Measurements from ENCODE around the gene KLF15. TPM values are rescaled to one million over a fixed set of nuclear protein-coding genes. Genes with fewer than 3 reads are reported as not detected.

KLF15 gene
- total and polyA plus RNA-seq, 2 of the 4 experiments (the other 2 are of a cell fraction): 0.18 to 0.24 TPM

- intact Hi-C loops (cut with micrococcal nuclease): no loop called here
- Histone ChIP-seq H3K27me3 (ENCODE audit: control insufficient read depth, insufficient read depth, low read length) (peaks cover 24% of the 10 kb centered on the region), H3K23ac (ENCODE audit: low read depth, low read length) (no peak overlapping the region), H3K14ac (replicated peaks; ENCODE audit: low read depth, low read length) (no peak overlapping the region), H3K9ac (ENCODE audit: low read depth, low read length) (no peak overlapping the region), H4K20me1 (ENCODE audit: insufficient read depth, low read length) (no peaks in the 10 kb centered on the region), H3K4ac (ENCODE audit: low read depth, low read length) (no peak overlapping the region), H4K8ac (ENCODE audit: low read depth in 2 of 2, low read length in 2 of 2) (no peak overlapping the region), H2BK5ac (ENCODE audit: low read depth, low read length, poor library complexity, severe bottlenecking) (no peak overlapping the region), H3K4me1 (ENCODE audit: control insufficient read depth, insufficient read depth, low read length) (no peaks in the 10 kb centered on the region), H2AK5ac (ENCODE audit: low read depth, low read length) (no peak overlapping the region), H3K9me3 (ENCODE audit: control insufficient read depth, insufficient read depth, low read length) (0 out of 2 replicates have a peak, but pooled peaks cover 4% of the 10 kb centered on the region), H2BK120ac (ENCODE audit: low read depth, low read length) (no peak overlapping the region), H2AK9ac (replicated peaks; ENCODE audit: low read depth, low read length, poor library complexity) (no peak overlapping the region), H3K79me1 (ENCODE audit: low read depth in 1 of 2, low read length in 2 of 2) (no peaks in the 10 kb centered on the region), H3K27ac (ENCODE audit: insufficient read depth, low read length) (no peak overlapping the region), H3K9me1 (ENCODE audit: insufficient read depth, low read length) (no peaks in the 10 kb centered on the region; the same call in 1 of the 2 replicates), H4K5ac (ENCODE audit: low read depth, low read length) (no peak overlapping the region), H2BK20ac (ENCODE audit: low read depth, low read length) (no peak overlapping the region), H3K36me3 (ENCODE audit: control insufficient read depth, insufficient read depth, low read length) (no peaks in the 10 kb centered on the region), H2AFZ (replicated peaks; ENCODE audit: low read length, poor library complexity) (no peak overlapping the region), H3K56ac (ENCODE audit: extremely low read depth, insufficient read depth, low read length) (no peak overlapping the region), H2BK15ac (ENCODE audit: low read depth, low read length) (no peak overlapping the region), H4K91ac (ENCODE audit: insufficient read depth, low read depth, low read length) (no peak overlapping the region), H3K18ac (ENCODE audit: low read depth, low read length) (no peak overlapping the region), H3K4me2 (ENCODE audit: low read depth, low read length) (no peak overlapping the region), H3K4me3 (ENCODE audit: insufficient read depth, low read depth, low read length) (no peak overlapping the region)
- no TSS peak for BruUV-seq (replicated peaks)
- DNase-seq (no peak), ATAC-seq (ENCODE audit: low read depth) (no peak)
- dilution Hi-C loops (cut with HindIII; ENCODE audit: low sequenced_read_pairs, unreplicated experiment): no loop called here
- POLR2A ChIA-PET (ENCODE audit: unreplicated experiment): no interaction called here
- in situ Hi-C loops (cut with MboI; ENCODE audit: low sequenced_read_pairs): no loop called here
- no CpG with 5 or more reads among the region's 15 CpGs for WGBS, 2 experiments (ENCODE audit: extremely low coverage in 2 of 2, insufficient read length in 1 of 2)
- CTCF ChIA-PET: no interaction called here
- no peak for TF ChIP-seq CEBPB (IDR thresholded peaks at IDR 0.05; ENCODE audit: low read depth, low read length)
- TF ChIP-seq RFX5 (IDR thresholded peaks at IDR 0.05; ENCODE audit: low read depth, low read length): no peak
- TF ChIP-seq CTCF (conservative IDR thresholded peaks at IDR 0.05; ENCODE audit: low read depth, low read length): no peak
- no peak for TF ChIP-seq FOS (IDR thresholded peaks at IDR 0.05; ENCODE audit: low read depth, low read length)
- TF ChIP-seq NFE2L2 (IDR thresholded peaks at IDR 0.05; ENCODE audit: low read depth, low read length): no peak
- no peak for TF ChIP-seq ELK1 (IDR thresholded peaks at IDR 0.05; ENCODE audit: borderline replicate concordance, low read depth, low read length)
- no peak for TF ChIP-seq POLR2A (IDR thresholded peaks at IDR 0.05; ENCODE audit: low read depth, low read length)
- no peak for TF ChIP-seq BHLHE40 (IDR thresholded peaks at IDR 0.05; ENCODE audit: low read depth, low read length)
- no peak for TF ChIP-seq MAZ (IDR thresholded peaks at IDR 0.05; ENCODE audit: borderline replicate concordance, low read depth, low read length)
- no peak for TF ChIP-seq MAFK (IDR thresholded peaks at IDR 0.05; ENCODE audit: low read depth, low read length)
- no peak for TF ChIP-seq SMC3 (IDR thresholded peaks at IDR 0.05; ENCODE audit: low read depth, low read length)
- TF ChIP-seq RAD21 (IDR thresholded peaks at IDR 0.05; ENCODE audit: low read length): no peak
- no peak for TF ChIP-seq MXI1 (IDR thresholded peaks at IDR 0.05; ENCODE audit: borderline replicate concordance, low read depth, low read length)
- TF ChIP-seq USF2 (IDR thresholded peaks at IDR 0.05; ENCODE audit: low read depth, low read length): no peak
- TF ChIP-seq RCOR1 (IDR thresholded peaks at IDR 0.05; ENCODE audit: insufficient replicate concordance, low read length): no peak
These were observed 49.4 kb upstream of the KLF15 start for GRCh38 chr3:126406389-126407296.
